PFSK-1 (cell line): Measurements from ENCODE around the gene MINDY4.

Experiments used
- FOXP2 ChIP-seq: optimal IDR thresholded peaks from 2 replicates; pipeline ENCODE3; 2011; ENCODE audit warnings: borderline replicate concordance, control low read depth, inconsistent platforms; ENCODE audit not compliant: insufficient read depth; ENCODE audit errors: extremely low read length, extremely low read depth
- POLR2AphosphoS5 ChIP-seq: IDR thresholded peaks from 2 replicates; pipeline ENCODE4 v1.6.1; 2012; ENCODE audit warnings: low read depth, mild to moderate bottlenecking, control low read depth, low read length, moderate library complexity
- REST ChIP-seq, 2 experiments: IDR thresholded peaks; 2 replicates each; pipeline versions ENCODE4 v1.6.1 to v1.8.0; 2011 to 2012; ENCODE audit warnings: low read depth in 2 of 2, low read length in 2 of 2, control low read depth in 1 of 2, inconsistent platforms in 1 of 2, mild to moderate bottlenecking in 1 of 2, moderate library complexity in 1 of 2; ENCODE audit not compliant: insufficient read depth in 1 of 2
- SIN3A ChIP-seq: IDR thresholded peaks from 2 replicates; pipeline ENCODE4 v1.6.1; 2012; ENCODE audit warnings: mild to moderate bottlenecking, low read length, moderate library complexity, borderline replicate concordance; ENCODE audit not compliant: insufficient read depth
- TAF1 ChIP-seq: IDR thresholded peaks from 2 replicates; pipeline ENCODE4 v1.6.1; 2012; ENCODE audit warnings: low read length, control low read depth, borderline replicate concordance; ENCODE audit not compliant: insufficient read depth

Gene MINDY4

DNA sequence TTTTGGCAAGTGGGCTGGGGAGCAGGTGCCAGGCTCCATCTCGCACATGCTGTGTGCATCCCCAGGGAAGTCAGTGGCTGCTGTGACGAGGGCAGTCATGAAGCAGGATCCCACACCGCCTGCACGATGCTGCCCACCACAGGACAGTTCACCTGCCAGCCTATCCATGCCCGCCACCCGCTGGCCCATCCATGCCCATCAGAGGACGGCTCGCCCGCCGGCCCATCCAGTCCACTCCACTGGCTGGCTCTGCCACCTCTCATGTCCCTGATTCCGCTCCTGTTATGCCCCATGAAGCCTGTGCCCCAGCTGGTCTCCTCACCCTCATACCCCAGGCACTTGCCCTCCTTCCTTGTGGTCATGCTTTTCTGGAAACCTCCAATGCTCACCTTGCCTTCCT, 37.5 kb upstream of the MINDY4 start:
- TF ChIP-seq FOXP2: no peak

DNA sequence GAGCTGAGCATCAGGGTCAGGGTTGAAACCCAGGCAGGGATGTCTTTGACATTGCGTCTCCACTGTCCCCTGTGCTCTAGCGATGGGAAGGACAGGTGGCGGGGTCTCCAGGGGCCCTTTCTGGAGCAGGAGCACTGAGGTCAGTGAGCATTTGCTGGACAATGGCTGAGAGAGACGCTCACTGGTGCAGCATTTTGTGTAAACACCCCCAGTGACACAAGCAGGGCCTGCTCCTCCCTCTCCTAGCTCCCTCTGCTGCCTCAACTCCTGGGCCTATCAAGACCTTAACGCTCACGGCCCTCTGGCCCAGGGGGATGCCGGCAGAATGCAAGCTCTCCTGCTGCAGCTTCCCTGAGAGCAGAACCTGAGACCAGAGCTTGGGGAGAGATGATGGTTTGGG, 36.7 kb upstream of the MINDY4 start:
- TF ChIP-seq POLR2AphosphoS5 (no peak), TAF1 (no peak), FOXP2 (no peak), SIN3A (no peak), REST (IDR thresholded peaks at IDR 0.05; ENCODE audit: insufficient read depth in 1 of 2, low read depth in 2 of 2, low read length in 2 of 2) (no peak)

DNA sequence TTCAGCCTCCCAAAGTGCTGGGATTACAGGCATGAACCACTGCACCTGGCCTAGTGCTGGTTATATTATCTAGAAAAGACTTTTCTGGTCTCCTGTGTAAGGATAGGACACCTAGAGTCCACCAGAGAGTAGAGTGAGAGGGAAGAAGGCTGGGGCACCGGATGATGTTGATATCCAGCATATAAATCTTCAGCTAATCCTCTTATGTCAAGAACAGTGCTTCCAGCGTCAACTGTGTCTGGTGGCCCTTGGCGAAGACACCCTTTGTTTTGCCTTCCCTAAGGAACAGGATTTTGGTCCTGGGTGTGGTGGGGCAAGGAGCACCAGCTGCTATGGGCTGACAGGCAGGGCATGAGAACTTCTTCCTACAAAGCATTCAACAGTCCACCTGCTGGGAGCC, 35.6 kb upstream of the MINDY4 start:
- TF ChIP-seq FOXP2 (no peak), REST (IDR thresholded peaks at IDR 0.05; ENCODE audit: insufficient read depth in 1 of 2, low read depth in 2 of 2, low read length in 2 of 2) (no peak), POLR2AphosphoS5 (no peak), SIN3A (no peak), TAF1 (no peak)

DNA sequence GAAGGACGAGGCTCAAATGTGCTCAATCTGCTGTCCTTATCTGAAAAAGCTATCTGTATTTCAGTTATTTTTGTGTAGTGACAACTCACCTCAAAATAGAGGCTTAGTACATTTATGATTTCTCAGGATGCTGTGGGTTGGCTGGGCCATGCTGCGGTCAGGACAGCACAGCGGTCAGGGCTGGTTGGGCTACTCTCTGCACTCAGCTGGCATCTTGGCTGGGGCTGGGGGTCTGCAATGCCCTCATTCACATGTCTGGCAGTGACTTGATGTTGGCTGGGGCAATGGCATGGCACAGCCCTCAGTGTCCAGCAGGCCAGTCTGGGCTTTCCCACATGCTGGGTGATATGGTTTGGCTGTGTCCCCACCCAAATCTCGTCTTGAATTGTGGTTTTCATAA, 34.9 kb upstream of the MINDY4 start:
- TF ChIP-seq FOXP2 (no peak), POLR2AphosphoS5 (no peak), SIN3A (no peak), REST (IDR thresholded peaks at IDR 0.05; ENCODE audit: insufficient read depth in 1 of 2, low read depth in 2 of 2, low read length in 2 of 2) (no peak), TAF1 (no peak)

DNA sequence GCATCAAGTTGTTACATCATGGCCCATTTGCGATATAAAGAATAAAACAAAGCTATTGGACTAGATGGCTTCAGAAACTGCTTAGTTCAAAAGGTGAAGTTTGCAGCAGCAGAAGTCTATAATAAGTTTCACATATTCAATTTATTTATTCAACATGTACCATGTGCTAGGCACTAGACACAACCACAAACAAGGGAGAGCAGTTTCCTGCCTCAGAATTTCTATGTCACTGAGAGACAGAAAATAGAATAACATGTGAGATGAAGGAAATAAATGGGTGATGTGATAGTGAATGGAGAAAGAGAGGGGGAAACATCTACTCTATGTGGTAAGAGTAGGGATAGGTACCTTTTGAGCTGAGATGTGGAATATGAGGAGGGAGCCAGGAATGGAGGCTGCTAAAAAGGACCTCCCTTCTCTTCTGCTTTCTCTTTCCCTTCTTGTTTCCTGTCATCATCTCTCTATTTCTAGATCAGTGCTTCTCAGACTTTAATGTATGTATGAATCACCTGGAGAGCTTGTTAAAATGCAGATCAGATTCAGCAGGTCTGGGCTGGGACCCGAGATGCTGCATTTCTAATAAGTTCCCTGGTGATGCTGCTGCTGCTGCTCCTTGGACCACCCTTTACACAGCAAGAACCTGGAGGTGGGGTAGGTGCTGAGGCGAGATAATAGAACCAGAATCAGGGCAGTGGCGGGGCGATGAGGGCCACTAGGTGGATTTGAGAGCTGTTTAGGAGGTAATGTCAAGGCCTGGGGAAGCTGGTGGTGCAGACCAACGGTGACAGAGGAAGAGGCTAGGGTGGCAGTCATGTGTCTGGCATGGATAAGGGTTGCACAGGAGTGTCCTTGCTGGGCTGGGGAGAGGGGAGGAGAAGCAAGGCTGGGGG, 32.9 kb upstream of the MINDY4 start:
- no peak for TF ChIP-seq SIN3A
- TF ChIP-seq TAF1: no peak
- TF ChIP-seq REST (IDR thresholded peaks at IDR 0.05; ENCODE audit: insufficient read depth in 1 of 2, low read depth in 2 of 2, low read length in 2 of 2): no peak
- no peak for TF ChIP-seq POLR2AphosphoS5
- TF ChIP-seq FOXP2: no peak
